Measurements from ENCODE around the gene MBD2.

Gene MBD2

GRCh38 chr18:54116541-54117257 is 107.8 kb downstream of the MBD2 start:
- Histone ChIP-seq H3K27me3 (ENCODE audit: control insufficient read depth, insufficient read depth, low read length) (no peaks in the 10 kb centered on the region), H3K4me1 (ENCODE audit: control insufficient read depth, insufficient read depth, low read length) (peaks cover 13% of the 10 kb centered on the region), H3K36me3 (ENCODE audit: control insufficient read depth, insufficient read depth, low read length) (no peaks in the 10 kb centered on the region), H3K4me3 (ENCODE audit: low read depth, low read length) (no peak overlapping the region), H3K9me3 (ENCODE audit: control insufficient read depth, insufficient read depth, low read length) (no peaks in the 10 kb centered on the region), H3K9ac (ENCODE audit: low read depth, low read length) (no peak overlapping the region)

GRCh38 chr18:54112356-54112755 is 112.1 kb downstream of the MBD2 start:
- H3K27me3 ChIP-seq (ENCODE audit: control insufficient read depth, insufficient read depth, low read length) = no peaks in the 10 kb centered on the region
- H3K9me3 ChIP-seq (ENCODE audit: control insufficient read depth, insufficient read depth, low read length) = no peaks in the 10 kb centered on the region
- no peaks in the 10 kb centered on the region for H3K36me3 ChIP-seq (ENCODE audit: control insufficient read depth, insufficient read depth, low read length)
- no peak overlapping the region for H3K9ac ChIP-seq (ENCODE audit: low read depth, low read length)
- no peak overlapping the region for H3K4me3 ChIP-seq (ENCODE audit: low read depth, low read length)
- H3K4me1 ChIP-seq (ENCODE audit: control insufficient read depth, insufficient read depth, low read length) = peaks cover 6% of the 10 kb centered on the region

- Histone ChIP-seq H3K4me3 (ENCODE audit: low read depth, low read length) (no peak overlapping the region), H3K36me3 (ENCODE audit: control insufficient read depth, insufficient read depth, low read length) (no peaks in the 10 kb centered on the region), H3K4me1 (ENCODE audit: control insufficient read depth, insufficient read depth, low read length) (no peaks in the 10 kb centered on the region), H3K9me3 (ENCODE audit: control insufficient read depth, insufficient read depth, low read length) (no peaks in the 10 kb centered on the region), H3K27me3 (ENCODE audit: control insufficient read depth, insufficient read depth, low read length) (no peaks in the 10 kb centered on the region), H3K9ac (ENCODE audit: low read depth, low read length) (no peak overlapping the region)
These were observed 115.3 kb downstream of the MBD2 start for GRCh38 chr18:54109131-54109683.

GRCh38 chr18:54102123-54102522 is 122.3 kb downstream of the MBD2 start:
- Histone ChIP-seq H3K9ac (ENCODE audit: low read depth, low read length) (no peak overlapping the region), H3K4me3 (ENCODE audit: low read depth, low read length) (no peak overlapping the region), H3K9me3 (ENCODE audit: control insufficient read depth, insufficient read depth, low read length) (no peaks in the 10 kb centered on the region), H3K4me1 (ENCODE audit: control insufficient read depth, insufficient read depth, low read length) (no peaks in the 10 kb centered on the region), H3K36me3 (ENCODE audit: control insufficient read depth, insufficient read depth, low read length) (no peaks in the 10 kb centered on the region), H3K27me3 (ENCODE audit: control insufficient read depth, insufficient read depth, low read length) (no peaks in the 10 kb centered on the region)

Data from iPS-15b (cell line).